HG02885 (cell line): ENCODE measurements around the gene SYT6.

Experiments used
- ATAC-seq: cut with Tn5 transposase; IDR thresholded peaks from one replicate; pipeline ENCODE4 v1.9.1; 2021; ENCODE audit warnings: mild to moderate bottlenecking; ENCODE audit not compliant: unreplicated experiment, poor library complexity

Gene SYT6

GRCh38 chr1:114153261-114154145, at the start of gene SYT6:
TSS of gene SYT6 (minus strand) at chr1:114153869. CDS start at chr1:114153772, 97 bp downstream.
- ATAC-seq = no peak

- no peak for ATAC-seq
Measured at GRCh38 chr1:114201486-114201885, 47.8 kb upstream of the SYT6 start.

GRCh38 chr1:114199017-114199594, 45.4 kb upstream of the SYT6 start:
- no peak for ATAC-seq

GRCh38 chr1:114196992-114197907, 43.6 kb upstream of the SYT6 start:
- ATAC-seq = no peak

- no peak for ATAC-seq
Measured at GRCh38 chr1:114195819-114196218, 42.1 kb upstream of the SYT6 start.

GRCh38 chr1:114192328-114192727, 38.7 kb upstream of the SYT6 start:
- no peak for ATAC-seq

GRCh38 chr1:114189398-114189797, 35.7 kb upstream of the SYT6 start:
- no peak for ATAC-seq

- ATAC-seq = no peak
Measured at GRCh38 chr1:114181356-114181755, 27.7 kb upstream of the SYT6 start.

GRCh38 chr1:114180742-114181141, 27.1 kb upstream of the SYT6 start:
- ATAC-seq = no peak

- no peak for ATAC-seq
Measured at GRCh38 chr1:114178936-114179335, 25.3 kb upstream of the SYT6 start.

GRCh38 chr1:114177282-114177681, 23.6 kb upstream of the SYT6 start:
- no peak for ATAC-seq

GRCh38 chr1:114176366-114176765, 22.7 kb upstream of the SYT6 start:
- no peak for ATAC-seq

- no peak for ATAC-seq
Measured at GRCh38 chr1:114173680-114174079, 20.0 kb upstream of the SYT6 start.

GRCh38 chr1:114169509-114169908, 15.8 kb upstream of the SYT6 start:
- ATAC-seq = no peak

- no peak for ATAC-seq
Measured at GRCh38 chr1:114167226-114167625, 13.6 kb upstream of the SYT6 start.

GRCh38 chr1:114164840-114165543, 11.3 kb upstream of the SYT6 start:
- ATAC-seq = peak; percentile 75

- ATAC-seq = no peak
Measured at GRCh38 chr1:114159941-114160340, 6.3 kb upstream of the SYT6 start.

- no peak for ATAC-seq
Measured at GRCh38 chr1:114157275-114157660, 3.6 kb upstream of the SYT6 start.

- ATAC-seq = no peak
Measured at GRCh38 chr1:114156538-114157274, 3.0 kb upstream of the SYT6 start.

- no peak for ATAC-seq
Measured at GRCh38 chr1:114155706-114156105, 2.0 kb upstream of the SYT6 start.
